Stimulated activated CD4-positive, alpha-beta T cell treated with anti-CD3 and anti-CD28 coated beads, TNF-alpha, amount 100 ng/mL, for 1 hour (primary cell): ENCODE measurements around the gene SHISAL1.
"Not testable (repeated sequence)": the region's sequence is repeated elsewhere in the genome, so short reads cannot be mapped to it uniquely, and the experiment has no call there.

Source experiments
- DNase-seq, 3 donors: peaks; one replicate each; pipeline ENCODE4 v3.0.0-alpha.2; 2020; ENCODE audit warnings: low read depth in 3 of 3, low spot score in 1 of 3

The SHISAL1 gene

GRCh38 chr22:44305455-44305854 is 7.3 kb downstream of the SHISAL1 start:
- no peak for DNase-seq

- no peak for DNase-seq
Measured at GRCh38 chr22:44304911-44305310, 7.8 kb downstream of the SHISAL1 start.

GRCh38 chr22:44304354-44304753 is 8.4 kb downstream of the SHISAL1 start:
- DNase-seq, result no peak

GRCh38 chr22:44302363-44302762 is 10.4 kb downstream of the SHISAL1 start:
- DNase-seq, result not testable (repeated sequence)

- DNase-seq, result no peak
Measured at GRCh38 chr22:44301039-44301438, 11.7 kb downstream of the SHISAL1 start.

GRCh38 chr22:44299124-44299523 is 13.6 kb downstream of the SHISAL1 start:
- no peak for DNase-seq

DNA sequence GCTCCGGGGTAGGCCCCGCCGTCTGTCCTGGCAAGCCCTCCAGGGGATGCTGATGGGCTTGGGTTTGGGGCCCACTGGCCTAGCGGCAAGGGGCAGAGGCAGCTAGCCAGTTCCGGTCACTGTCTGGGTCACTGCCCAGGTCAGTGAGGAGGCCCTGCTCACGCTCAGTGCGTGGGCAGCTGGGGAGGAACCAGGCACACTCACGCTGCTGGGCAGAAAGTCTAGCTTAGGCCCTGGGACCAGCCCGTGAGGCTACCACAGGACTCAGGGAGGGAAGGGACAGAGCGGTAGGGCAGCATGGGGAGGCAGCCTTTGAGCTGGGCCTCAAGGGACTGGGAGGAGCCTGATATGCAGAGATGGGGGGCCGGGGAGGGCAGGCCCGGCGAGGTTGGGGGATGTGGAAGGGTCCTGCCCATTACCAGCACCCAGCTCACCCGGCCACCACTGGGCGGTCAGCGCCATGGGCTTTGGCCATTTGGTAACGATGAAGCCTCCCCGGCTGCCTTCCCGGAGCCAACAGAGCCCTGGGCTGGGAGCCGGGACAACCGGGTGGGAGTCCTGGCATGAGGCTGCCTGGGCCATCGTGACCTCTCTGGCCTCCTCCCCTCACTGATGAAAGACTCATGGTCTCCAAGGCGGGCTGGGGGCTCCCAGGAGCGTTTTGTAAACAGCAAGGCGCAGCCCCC is 14.2 kb downstream of the SHISAL1 start:
- no peak for DNase-seq

- no peak for DNase-seq
Measured at GRCh38 chr22:44297470-44298061, 15.2 kb downstream of the SHISAL1 start.

DNA sequence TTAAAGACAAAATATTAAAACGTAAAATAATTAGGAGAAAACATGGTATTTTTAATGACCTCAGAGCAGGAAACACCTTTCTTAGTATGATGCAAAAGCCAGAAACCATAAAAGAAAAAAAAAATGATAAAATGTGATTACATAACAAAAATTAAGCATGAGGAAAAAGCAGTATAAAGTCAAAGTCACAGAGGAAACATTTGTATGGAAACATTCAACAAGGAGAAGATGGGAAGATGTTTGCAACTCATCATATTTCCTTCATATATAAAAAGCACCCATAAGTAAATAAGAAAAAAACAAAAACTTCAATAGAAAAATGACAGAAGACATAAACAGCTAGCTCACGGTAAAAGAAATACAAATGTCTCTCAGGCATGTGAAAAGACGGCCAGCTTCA is 17.3 kb downstream of the SHISAL1 start:
- no peak for DNase-seq

DNA sequence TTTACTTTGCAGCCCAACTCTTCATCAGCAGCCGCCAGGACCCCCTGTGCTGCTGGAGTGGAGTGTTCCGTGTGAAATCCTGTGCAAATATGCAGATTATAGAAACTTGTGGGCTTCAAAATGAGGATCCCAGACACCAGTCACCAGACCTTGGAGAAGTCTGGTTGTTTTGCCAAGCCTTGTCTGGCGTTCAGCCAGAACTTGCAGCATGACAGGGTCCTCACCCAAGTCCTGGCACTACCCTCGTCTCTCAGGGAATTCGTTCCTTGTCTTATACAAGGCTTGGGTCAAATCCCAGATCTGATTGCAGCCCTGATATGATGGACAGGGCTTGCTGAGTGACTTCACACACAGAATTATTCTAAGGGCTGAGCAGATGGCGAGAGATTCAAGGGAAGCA is 18.9 kb downstream of the SHISAL1 start:
- DNase-seq, result no peak

- no peak for DNase-seq
Measured at GRCh38 chr22:44293034-44293433, 19.7 kb downstream of the SHISAL1 start.

DNA sequence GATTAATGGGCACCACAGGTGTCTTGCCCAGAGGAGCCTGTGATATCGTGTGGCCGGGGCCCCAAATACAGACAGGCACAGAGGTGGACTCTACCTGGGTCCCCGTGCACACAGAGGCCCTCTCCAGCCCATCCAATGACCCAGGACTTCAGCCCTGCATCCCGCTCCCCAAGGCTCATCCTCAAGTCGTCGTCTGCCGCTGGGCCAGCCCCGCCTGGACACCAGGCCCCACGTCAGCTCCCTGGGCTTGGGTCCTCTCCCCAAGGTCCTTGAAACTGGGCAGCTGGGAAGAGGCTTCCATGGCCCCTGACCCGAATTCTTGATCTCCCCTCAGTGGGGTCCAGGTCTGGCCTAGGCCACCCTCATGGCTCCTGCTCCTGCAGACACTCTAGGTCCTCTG is 20.2 kb downstream of the SHISAL1 start:
- DNase-seq, result no peak

- no peak for DNase-seq
Measured at GRCh38 chr22:44291674-44292360, 20.9 kb downstream of the SHISAL1 start.

DNA sequence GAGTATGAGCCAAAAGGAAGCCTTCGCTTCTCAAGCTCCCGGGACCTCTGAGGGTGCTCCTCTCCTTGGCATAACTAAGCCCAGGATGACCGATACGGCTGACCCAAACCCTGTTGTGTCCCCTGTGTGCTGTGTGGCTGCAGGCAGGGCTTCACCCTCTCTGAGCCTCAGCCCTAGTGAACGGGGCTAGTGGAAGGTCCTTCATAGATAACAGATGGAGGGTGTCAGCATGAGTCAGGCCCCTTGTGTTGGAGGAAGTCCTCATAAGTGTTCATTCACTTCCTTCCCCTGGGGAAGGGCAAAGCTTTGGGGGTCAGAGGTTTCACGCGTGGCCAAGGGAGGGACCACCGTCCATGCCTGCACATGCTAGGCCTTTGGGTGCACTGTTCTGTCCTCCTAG is 21.5 kb downstream of the SHISAL1 start:
- DNase-seq, result no peak

DNA sequence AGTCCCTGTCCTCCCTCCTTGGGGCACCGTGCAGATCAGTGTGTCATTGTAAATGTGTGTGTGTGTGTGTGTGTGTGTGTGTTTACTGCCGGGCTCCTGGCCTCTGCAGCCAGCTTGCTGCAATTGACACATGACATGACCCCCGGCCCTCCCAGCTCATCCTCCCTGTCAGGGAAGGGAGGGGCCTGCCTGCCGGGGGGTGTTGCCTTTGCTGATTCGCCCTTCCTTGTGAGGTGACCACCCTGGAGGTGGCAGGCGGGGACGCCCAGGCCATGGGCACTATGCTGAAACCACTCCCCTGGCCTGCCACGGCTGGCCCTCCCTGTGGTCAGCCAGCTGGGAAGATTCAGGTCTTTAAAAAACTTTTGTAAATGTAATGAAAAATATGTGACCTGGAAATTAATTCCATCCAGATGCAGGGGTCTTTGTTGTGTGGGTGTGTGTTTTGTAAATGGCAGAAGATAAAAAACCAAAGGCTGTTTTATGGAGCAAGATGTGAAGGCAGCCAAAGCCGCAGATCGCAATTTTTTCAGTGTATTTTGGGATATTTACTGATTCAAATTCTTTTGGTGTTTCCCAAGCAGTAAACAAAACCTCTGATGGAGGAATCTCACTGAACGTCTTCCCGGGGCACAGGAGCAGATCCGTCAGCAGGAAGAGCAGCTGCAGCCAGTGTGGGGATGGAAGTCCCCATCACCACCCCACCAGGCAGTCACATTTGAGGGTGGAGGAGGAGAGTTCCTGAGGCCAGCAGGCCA is 23.2 kb downstream of the SHISAL1 start:
- DNase-seq, result no peak

DNA sequence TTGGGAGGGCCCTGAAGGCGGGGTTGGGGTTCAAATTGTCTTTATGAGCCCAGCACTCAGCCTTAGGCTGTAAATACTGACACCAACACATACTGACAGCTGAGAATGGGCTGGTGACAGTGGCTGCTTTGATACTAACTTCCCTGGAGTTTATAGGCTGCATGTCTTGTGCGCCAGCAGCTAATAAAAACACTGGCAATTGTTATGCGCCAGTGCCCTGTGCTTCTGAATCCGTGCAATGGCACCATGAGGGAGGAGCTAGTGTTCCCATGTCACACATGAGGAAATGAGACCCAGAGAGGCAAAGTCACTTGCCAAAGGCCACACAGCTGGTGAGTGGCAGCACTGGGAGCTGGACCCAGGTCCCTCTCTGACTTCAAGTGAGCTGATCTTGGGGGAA is 23.8 kb downstream of the SHISAL1 start:
- DNase-seq, result no peak

- DNase-seq, result no peak
Measured at GRCh38 chr22:44287741-44288140, 25.0 kb downstream of the SHISAL1 start.

GRCh38 chr22:44287121-44287693 is 25.5 kb downstream of the SHISAL1 start:
- DNase-seq, result no peak

GRCh38 chr22:44286646-44287045 is 26.1 kb downstream of the SHISAL1 start:
- DNase-seq, result no peak

DNA sequence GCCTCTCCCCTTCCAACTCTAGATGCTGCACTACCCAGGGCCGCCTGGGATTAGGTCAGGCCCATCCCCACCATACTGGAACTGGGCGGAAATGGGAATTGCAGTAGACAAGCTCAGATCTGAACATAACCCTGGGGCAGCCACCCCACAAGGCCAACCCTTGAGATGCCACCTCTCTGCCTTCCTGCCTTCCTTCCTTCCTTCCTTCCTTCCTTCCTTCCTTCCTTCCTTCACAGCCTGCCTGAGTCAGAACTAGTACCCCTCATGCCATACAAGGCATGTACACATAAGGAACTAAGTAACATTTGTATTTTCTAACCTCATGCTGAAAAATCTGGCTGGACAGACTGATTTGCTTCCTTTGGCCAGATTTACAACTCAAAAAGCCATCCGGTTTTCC is 28.0 kb downstream of the SHISAL1 start:
- DNase-seq, result no peak
